Measurements from ENCODE around the gene RPL37.
"Not testable (repeated sequence)": the region's sequence is repeated elsewhere in the genome, so short reads cannot be mapped to it uniquely, and the experiment has no call there.

The RPL37 gene

GRCh38 chr5:40834849-40835787 lies at the start of gene RPL37:
Gene RPL37 (minus strand): TSS chr5:40835222. CDS start chr5:40835185, 37 bp downstream.
- peak; percentile 99 for DNase-seq

- not testable (repeated sequence) for DNase-seq
Observed at GRCh38 chr5:40883051-40883450, 48.0 kb upstream of the RPL37 start.

- DNase-seq: no peak
Observed at GRCh38 chr5:40882291-40882690, 47.3 kb upstream of the RPL37 start.

GRCh38 chr5:40879163-40879942 lies 44.3 kb upstream of the RPL37 start:
- peak; percentile 58 for DNase-seq

- DNase-seq: no peak
Observed at GRCh38 chr5:40877371-40877988, 42.5 kb upstream of the RPL37 start.

- DNase-seq: no peak
Observed at GRCh38 chr5:40875958-40876357, 40.9 kb upstream of the RPL37 start.

- no peak for DNase-seq
Observed at GRCh38 chr5:40873286-40873880, 38.4 kb upstream of the RPL37 start.

GRCh38 chr5:40872253-40872652 lies 37.2 kb upstream of the RPL37 start:
- not testable (repeated sequence) for DNase-seq

GRCh38 chr5:40871177-40871576 lies 36.2 kb upstream of the RPL37 start:
- no peak for DNase-seq

GRCh38 chr5:40869384-40869783 lies 34.4 kb upstream of the RPL37 start:
- DNase-seq: no peak

GRCh38 chr5:40866844-40867243 lies 31.8 kb upstream of the RPL37 start:
- no peak for DNase-seq

- DNase-seq: not testable (repeated sequence)
Observed at GRCh38 chr5:40865004-40865403, 30.0 kb upstream of the RPL37 start.

GRCh38 chr5:40860711-40861110 lies 25.7 kb upstream of the RPL37 start:
- DNase-seq: no peak

- peak; percentile 38 for DNase-seq
Observed at GRCh38 chr5:40853632-40854192, 18.7 kb upstream of the RPL37 start.

- no peak for DNase-seq
Observed at GRCh38 chr5:40847525-40847924, 12.5 kb upstream of the RPL37 start.

- DNase-seq: no peak
Observed at GRCh38 chr5:40846371-40846770, 11.3 kb upstream of the RPL37 start.

GRCh38 chr5:40844565-40844964 lies 9.5 kb upstream of the RPL37 start:
- no peak for DNase-seq

- no peak for DNase-seq
Observed at GRCh38 chr5:40842351-40842750, 7.3 kb upstream of the RPL37 start.

- DNase-seq: peak; percentile 81
Observed at GRCh38 chr5:40841068-40841805, 6.2 kb upstream of the RPL37 start, which contains the start of gene CARD6. Gene CARD6 (plus strand): TSS chr5:40841367. CDS start chr5:40841383, 16 bp downstream.

- DNase-seq: no peak
Observed at GRCh38 chr5:40838086-40838485, 3.1 kb upstream of the RPL37 start.

- DNase-seq: no peak
Observed at GRCh38 chr5:40834391-40834848, 602 bp downstream of the RPL37 start.

Data from SHP77 treated with DMSO at 0.1 percent for 48 hours (cell line).